HG03045 (cell line): Measurements from ENCODE around the gene ELL2.

Source experiments
- ATAC-seq: cut with Tn5 transposase; IDR thresholded peaks from one replicate; pipeline ENCODE4 v1.9.1; 2021; ENCODE audit warnings: mild to moderate bottlenecking, moderate library complexity; ENCODE audit not compliant: unreplicated experiment

Gene ELL2

DNA sequence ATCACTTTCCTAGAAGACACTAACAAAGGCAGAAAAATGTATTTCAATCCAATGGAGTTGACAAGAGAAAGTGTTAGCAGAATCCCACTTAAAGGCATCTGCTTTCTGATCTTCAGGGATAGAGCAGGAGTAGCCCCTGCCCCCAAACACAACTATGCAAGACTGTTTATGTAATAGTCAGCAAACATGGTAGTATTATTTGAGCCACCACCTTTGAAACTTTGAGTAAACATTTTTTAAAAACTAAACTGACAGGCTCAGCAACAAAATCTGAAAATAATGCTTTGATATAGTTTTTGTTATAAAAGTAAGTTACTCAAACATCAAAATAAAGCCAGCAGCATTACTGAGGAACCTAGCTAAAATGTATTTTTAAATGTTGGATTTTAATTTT lies 4.8 kb downstream of the ELL2 start:
- no peak for ATAC-seq

DNA sequence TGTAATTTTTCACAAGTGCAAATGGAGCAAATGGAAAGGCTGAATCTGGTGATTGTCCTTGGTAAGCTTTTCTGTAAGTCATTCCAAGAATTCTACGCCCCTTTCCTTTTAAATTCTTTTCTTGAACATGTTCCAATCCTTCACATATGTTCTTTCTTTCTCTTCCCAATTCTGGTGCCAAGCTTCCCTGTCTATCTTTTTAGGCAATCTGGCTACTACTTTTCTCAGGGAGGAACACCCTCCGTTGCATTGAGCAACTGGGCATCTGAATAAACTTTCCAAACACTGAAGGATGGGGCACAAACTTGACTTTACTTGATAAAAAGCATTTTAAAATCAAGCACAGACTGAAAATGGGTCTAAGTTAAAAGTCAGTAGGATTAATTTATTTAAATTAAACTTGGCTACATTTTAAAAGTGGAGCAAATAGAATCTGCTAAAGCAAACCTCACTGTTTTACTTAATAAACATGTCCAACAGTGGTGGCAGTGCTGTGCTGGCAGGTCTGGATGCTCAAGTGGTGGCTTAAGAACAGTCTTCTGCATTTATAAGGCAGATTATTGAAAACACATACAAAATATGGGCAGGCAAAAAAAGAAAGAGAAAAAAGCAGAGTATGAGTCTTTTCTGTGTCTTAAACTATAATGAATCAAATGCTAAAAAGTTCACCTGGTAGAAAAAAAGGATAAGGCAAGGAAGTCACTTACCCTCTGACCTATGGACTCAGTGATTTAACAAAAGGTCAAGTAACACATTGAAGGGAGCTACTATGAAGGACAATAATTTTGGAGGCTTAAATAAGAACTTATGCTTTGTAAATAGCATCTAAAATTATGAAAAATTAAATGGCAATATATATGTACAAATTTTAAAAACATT lies 5.4 kb downstream of the ELL2 start:
- no peak for ATAC-seq

DNA sequence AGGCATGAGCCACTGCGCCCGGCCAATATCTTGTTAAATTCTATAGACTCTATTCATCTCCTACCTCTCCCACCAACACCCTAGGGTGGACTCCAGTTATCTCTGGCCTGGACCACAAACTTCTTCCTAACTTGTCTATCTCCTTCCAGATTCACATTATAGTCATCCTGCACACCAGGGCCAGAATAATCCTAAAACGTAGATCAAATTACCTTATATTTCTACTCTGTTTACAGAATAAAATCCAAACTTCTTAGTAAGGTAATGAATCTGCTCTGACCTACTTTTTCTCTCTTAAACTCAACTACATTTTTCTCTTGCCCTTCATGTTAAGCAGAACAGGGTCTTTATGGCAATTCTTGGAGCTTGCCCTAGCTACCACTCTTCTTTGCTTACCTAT lies 6.9 kb downstream of the ELL2 start:
- ATAC-seq, result no peak

DNA sequence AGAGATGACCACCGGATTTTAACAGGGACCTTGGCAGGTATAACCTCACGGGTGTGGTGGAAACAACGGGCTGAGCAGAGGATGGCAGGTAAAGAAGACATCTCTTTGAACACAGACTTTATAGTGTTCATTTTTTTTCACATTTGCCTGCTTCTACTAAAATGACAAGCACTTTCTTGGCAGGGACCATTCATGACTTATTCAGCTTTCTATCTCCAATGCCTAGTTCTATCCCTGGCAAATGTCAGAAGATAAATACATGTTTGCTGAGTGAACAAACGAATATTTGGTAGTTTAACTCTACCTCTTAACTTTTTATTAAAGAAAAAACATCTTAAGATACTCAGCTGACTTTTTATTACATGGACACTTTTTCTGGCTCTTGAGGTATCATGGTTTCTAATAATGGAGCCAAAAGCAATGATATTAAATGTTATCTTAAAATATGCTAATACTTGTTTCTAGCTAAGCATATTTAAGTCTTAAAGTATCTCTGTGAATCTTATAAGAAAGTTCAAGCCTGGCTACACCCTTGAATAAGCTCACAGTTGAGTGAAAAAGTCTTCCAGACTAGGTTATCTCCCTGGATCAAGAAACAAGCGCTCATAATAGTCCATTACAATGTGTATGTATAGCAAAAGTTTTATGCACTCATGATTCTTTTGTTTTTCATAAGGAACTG lies 8.5 kb downstream of the ELL2 start:
- no peak for ATAC-seq

DNA sequence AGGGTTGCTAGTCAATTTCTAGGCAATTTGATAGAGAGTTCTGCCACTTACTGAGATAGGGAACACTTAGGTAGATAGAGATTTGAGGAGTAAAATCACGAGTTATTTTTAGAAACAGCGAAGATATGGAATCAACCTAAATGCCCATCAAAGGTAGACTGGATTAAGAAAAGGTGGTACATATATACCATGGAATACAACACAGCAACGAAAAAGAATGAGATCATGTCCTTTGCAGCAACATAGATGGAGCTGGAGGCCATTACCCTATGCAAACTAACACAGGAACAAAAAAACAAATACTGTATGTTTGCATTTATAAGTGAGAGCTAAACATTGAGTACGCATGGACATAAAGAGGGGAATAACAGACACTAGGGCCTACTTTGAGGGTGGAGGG lies 9.7 kb downstream of the ELL2 start:
- ATAC-seq, result no peak

DNA sequence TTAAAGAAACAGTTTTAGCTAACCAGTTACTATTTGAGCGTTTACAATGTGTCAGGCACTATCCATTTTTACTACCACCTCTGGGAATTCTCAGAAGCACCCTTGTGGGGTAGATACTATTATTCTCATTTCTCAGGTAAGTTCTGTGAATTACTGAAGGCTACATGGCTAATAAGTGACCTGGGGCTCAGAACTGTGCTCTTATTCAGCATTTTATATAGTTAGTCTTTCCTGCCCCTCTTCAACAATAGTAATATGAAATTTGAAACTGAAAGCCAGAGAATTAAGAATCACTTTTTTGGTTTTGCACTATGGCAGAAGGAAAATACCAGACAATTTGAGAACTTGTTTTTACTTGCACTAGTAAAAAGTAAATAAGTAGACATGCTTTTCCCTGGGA lies 11.8 kb downstream of the ELL2 start:
- no peak for ATAC-seq

DNA sequence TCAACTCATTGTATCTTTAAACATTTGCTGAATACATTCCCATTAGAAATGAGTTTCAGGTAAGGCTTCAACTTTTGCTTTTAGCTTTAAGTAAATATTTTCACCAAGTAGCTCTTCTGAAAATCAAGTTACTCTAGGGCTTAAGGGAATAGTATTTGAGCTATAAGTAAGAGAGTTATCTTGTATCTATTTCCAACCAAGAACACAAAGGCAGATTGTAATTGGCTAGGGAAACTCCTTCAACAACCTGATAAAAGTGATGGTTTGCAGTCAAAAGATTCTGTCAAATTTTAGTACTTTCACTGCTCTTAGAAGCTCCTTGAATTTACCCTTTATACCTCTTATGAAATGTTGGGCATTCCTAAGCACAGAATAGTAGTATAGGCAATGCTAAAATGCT lies 13.0 kb downstream of the ELL2 start:
- ATAC-seq, result no peak

DNA sequence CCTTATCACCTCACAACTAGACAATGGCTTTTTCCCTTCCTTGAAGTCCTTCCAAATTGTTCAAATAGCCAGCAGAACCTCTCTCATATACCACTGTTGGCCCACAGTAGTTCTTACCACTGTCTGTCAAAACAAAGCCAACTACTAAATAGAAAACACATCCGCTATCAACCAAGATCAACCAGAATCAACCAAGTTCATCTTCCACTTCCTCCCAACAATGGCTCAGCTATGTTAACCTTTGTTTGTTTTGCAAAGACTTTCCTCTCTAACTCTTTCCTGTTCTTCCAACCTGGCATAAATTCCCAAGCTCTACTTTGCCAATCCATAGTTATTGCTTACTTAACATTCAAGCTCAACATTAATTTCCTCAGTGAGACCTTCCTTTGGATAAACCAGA lies 15.2 kb downstream of the ELL2 start:
- ATAC-seq, result no peak

DNA sequence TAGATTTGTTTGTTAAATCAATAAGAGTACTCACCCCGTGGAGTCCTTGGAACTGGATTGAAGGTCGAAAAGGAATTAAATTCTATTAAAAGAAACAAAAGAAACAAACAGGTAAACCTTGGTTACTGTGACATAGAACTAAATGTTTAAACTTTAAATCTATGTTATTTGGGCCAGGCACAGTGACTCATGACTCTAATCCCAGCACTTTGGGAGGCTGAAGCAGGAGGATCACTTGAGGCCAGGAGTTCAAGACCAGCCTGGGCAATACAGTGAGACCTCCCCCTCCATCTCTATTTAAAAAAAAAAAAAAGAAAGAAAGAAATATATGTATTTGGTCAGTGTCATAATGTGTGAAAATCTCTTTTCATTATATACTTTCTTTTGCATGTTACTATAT lies 18.7 kb downstream of the ELL2 start:
- no peak for ATAC-seq

DNA sequence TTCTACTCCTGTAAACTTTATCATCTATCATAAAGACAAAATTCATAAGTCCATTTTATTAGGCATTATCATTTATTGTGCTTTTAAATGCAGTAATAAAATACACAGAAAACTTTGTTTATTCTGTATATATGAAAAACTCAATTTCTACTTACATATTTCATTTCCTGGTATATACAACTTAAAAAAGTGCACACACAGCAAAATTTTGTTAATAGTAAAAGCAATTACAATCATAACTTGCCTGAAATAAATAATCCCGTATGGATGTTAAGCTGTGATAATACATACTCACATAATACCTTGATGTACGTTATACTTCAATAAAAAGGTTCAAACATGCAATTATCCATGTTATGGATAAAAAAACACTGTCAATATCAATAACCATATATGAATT lies 19.2 kb downstream of the ELL2 start:
- ATAC-seq, result no peak

DNA sequence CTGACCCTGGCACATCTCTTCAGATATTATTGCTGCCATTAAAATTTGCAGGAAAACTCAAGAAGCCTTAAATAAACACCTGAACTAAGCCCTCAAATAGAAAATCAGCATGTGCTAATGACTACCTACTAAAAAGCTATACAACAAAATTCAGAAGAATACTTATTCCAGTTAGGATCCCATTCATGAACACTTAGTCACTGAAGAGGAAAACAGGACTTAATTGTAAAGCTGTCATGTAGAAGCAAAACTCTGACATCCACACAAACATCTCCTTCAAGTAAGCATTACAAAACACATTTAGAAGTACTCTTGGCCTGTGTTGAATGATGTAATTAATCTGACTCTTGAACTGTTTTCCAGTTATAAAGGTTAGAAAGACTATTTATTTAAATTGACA lies 19.9 kb downstream of the ELL2 start:
- no peak for ATAC-seq

DNA sequence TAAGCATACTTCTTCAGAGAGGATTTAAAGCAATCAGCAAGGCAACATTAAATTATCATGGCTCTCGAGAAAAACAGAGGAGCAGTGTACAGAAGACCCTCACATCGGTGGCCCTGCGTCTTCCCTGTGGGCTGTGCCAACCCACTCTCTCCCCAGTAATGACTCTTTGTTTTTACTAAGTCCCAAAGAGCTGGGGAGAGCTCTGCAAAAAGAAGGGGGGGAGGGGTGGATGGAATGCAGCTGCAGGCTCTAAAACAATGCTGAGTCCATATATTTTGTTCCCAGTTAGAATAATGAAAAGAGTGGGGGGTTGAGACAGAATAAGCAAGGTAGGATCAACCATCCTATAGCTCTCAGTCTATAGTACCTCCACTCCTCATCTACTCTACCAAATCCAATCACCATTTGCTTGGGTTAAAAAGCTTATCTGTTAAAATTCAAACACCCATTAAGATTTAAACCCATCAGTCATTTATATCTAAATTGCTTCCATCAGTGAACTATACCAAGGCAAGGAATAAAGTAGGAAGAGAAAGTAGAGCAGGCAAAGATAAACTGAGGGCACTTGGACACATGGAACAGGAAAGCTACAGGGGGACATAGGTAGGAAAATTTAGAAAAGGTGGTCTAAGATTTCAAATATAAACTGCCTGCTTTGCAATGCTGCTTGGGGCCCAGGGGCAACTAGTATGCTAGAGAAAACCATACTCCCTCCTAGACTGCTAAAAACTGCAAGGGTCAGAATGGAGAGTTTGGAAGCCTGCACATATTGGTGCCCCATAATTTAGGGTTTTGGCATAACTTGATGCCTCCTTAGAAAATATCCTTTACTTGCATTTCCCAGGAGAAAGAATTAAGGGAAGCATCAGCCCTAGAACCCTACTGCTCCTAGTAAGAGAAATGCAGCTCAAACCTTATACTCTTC lies 20.6 kb downstream of the ELL2 start:
- no peak for ATAC-seq

DNA sequence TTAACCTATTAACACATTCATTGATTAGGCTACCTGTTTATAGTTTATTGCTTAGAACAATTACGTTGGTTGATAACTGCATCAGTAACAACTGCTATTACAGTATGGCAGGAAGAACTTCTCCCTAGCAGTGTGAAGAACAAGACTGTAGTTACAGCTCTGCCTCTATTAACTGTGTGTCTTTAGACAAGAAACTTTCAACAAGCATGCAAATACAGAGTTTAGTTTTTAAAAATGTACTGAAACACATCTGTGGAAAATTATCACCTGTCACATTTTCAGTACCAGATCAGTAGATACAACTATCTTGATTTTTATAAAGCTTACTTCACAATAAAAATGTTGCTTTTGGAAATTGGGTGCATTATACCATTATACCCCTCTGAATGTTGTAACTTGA lies 22.2 kb downstream of the ELL2 start:
- ATAC-seq, result peak; percentile 73

DNA sequence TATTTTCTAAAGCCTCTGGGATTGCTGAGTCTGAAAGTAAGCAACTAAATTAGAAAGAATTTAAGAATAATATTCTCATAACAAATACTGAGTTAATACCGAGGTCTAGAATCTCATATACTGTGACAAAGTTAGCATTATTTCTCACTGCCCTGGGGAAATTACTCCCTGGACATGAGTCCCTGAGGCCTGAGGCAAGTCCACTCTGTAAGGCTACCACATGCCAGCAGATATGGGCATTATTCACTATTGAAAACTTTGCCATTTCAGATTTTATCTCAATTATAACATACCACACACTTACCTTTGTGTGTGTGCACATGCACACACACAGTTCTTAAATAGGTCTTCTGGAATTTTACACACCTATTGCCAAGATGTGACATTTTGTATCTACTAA lies 22.9 kb downstream of the ELL2 start:
- no peak for ATAC-seq

DNA sequence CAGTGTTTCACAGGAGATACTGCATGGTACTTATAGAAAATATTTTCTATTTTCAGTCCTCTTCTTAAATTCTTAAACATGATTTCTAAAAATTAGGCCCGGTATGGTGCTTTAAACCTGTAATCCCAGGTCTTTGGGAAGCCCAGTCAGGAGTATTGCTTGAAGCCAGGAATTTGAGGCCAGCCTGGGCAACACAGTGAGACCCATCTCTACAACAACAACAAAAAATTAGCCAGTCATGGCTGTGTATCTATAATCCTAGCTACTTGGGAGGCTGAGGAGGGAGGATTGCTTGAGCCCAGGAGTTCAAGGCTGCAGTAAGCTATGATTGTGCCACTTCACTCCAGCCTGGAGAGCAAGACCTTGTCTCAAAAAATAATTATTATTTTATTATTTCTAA lies 23.3 kb downstream of the ELL2 start:
- ATAC-seq, result no peak

DNA sequence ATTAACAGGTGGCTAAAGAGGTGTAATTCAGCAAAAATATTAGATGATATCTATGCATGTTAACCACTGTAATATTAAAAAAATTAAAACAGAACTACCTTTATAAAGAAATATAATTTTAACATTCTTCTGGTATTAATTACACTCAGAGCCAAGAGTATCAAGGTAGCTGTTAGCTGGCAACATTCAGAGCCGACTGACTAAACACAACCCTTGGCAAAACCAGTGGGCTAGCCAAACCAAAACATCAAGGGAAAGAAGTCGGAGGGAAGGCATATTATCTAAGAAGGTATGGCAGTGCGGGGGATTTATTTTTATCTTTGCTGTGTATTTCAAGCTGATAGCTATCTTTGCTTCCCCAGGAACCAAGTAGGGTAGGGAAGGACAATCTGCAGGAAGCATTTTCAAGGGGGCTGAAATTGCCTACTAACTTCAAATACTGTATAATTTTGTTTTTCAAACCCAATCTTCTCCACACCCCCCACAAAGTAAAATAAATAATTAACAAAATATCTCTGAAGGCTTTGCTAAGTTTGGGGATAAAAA lies 24.0 kb downstream of the ELL2 start:
- ATAC-seq, result no peak

DNA sequence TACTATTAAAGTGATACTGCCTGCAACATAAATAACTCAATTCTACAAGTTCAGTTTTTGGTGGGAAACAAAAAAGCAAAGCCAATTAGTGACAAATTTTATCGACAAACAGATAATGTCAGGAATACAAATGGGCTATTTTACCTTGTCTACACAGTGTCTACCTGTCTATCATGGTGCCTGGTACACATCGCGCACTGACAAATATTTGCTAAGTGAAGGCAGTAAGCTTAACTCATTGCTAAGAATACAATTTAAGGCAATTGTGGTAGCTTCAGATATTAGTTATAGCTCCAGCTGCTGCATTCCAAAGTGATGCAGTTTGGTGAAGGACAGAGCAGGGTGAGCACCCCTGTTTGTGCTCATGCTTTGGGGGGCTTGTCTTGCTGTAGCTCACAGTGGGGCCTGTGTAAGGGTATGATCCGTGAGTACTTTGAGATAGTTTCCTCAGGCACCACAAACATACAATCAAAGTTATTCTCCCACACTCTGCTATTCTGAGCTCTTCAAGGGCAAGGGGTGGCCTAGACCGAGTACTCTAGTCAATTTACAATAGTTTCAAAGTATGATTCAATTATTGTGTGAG lies 24.7 kb downstream of the ELL2 start:
- ATAC-seq, result no peak

DNA sequence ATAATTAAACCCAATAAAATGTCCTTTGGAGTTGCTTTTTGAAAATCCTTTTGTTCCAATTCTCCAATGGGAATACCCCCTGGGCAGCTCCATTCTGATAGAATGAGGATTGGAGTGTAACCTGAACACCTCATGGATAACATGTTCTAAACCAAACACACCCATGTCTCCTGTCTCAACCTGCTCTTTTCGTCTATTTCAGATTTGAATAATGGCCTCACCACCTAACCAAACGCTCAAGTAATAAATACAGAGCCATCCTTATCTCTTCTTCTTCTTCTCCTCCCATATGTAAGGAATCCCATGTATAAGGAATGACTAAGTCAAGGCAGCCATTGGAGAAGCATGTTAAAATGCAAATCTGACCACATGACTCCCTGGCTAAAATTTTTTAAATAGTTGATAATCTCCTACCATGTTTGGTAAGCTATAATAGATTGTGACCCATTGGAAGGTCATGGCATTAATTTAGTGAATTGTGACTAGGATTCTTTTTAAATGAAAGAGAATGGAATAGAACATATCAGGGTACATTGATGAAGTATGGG lies 26.0 kb downstream of the ELL2 start:
- ATAC-seq, result no peak

DNA sequence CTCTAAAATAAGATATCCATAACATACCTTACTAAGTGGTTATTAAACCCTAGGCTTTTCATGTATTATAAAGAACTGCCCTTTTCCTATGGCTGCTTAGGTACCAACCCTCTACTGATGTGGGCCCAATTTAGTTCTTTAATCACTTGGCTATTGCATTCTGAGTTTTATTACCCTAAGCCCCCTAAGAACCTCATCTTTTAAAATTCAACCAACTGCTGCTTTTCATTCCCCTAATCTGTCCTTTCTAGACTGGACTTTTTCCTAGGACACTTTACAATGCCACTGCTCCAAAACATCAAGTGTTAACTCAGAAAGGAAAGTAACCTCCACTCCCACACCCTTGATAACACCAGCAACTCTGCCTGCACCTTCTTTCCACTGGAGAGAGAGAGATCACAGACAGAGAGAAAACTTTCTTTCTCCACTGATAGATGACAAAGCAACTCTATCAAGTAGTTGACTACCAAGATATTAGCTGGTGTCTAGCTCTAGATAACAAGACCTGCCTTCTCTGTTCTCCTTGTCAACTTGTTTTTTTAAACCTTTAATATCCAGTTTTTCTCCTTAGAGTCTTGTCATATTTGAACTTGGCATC lies 27.3 kb downstream of the ELL2 start:
- ATAC-seq, result no peak

DNA sequence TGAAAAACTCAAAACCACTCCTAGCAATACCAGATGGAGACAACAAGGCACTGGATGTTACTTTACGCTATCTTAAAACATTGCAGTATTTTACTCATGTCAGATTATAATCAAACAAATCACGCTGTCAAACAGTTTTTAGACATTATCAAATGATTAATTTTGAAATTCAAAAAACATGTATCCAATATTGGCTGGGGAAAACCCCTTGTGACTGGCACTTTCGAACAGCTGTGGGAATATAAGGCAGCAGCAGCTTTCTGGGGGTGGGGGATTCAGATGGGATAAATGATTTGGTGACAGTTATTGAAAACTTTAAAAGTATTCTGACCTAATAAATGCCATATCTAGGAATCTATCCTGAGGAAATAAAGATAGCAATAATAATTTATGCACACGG lies 28.7 kb downstream of the ELL2 start:
- no peak for ATAC-seq
